Measurements from ENCODE around the gene RAET1G. TPM values are rescaled to one million over a fixed set of nuclear protein-coding genes. Genes with fewer than 3 reads are reported as not detected.

RAET1G gene
- polyA plus RNA-seq, 2 of the 4 experiments (the other 2 are of a cell fraction), result 10.1 to 24.4 TPM

DNA sequence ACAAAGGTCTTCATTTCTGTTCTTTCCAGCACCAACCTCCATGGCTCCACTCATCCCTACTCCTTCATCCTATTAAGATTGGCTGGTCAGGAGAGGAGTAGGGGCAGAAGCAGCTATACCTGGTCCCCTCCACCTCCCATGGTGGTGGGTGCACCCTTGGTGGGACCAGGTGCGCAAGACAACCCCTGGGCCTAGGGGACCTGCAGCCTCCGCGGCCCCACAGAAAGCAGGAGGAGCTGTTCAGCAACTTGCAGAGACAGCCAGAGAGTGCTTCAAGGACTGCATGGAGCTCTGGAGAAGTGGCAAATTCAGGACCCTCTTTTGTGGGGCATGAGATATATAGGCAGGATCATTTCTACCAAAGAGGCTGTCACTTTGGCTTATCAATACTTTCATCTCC lies 28.7 kb upstream of the RAET1G start:
- ATAC-seq, result no peak
- WGBS (ENCODE audit: missing lambda C conversion rate), result 94% methylated on average over 2 of the region's 3 CpGs
- ChIA-PET POLR2A (no interaction called here), CTCF (interaction anchor here (0.6 to 1.3 kb wide), 3 partner anchors 16 to 864 kb away, joined by 3 to 4 read pairs (median 3); no protein-coding TSS in a partner anchor)
- DNase-seq (ENCODE audit: low read depth in 1 of 2, low spot score in 1 of 2), result no peak
- TF ChIP-seq HOXA7 (CRISPR knock-in tag; IDR thresholded peaks at IDR 0.05), result no peak
- TF ChIP-seq HOXB5 (CRISPR knock-in tag; IDR thresholded peaks at IDR 0.05), result no peak
- no peak for TF ChIP-seq BHLHE40 (IDR thresholded peaks at IDR 0.05; ENCODE audit: low read depth, low read length)
- TF ChIP-seq, protein P1, sequence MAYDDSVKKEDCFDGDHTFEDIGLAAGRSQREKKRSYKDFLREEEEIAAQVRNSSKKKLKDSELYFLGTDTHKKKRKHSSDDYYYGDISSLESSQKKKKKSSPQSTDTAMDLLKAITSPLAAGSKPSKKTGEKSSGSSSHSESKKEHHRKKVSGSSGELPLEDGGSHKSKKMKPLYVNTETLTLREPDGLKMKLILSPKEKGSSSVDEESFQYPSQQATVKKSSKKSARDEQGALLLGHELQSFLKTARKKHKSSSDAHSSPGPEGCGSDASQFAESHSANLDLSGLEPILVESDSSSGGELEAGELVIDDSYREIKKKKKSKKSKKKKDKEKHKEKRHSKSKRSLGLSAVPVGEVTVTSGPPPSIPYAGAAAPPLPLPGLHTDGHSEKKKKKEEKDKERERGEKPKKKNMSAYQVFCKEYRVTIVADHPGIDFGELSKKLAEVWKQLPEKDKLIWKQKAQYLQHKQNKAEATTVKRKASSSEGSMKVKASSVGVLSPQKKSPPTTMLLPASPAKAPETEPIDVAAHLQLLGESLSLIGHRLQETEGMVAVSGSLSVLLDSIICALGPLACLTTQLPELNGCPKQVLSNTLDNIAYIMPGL (CRISPR knock-in tag; IDR thresholded peaks at IDR 0.05; ENCODE audit: borderline replicate concordance), result no peak
- Histone ChIP-seq H3K4me1 (0 out of 3 replicates have a peak, but pooled peaks cover 3% of the 10 kb centered on the region), H3K27ac (no peak overlapping the region), H3K4me3 (no peak overlapping the region), H3K4me2 (no peak overlapping the region), H3K9me3 (no peaks in the 10 kb centered on the region)
- no peak for FAIRE-seq

DNA sequence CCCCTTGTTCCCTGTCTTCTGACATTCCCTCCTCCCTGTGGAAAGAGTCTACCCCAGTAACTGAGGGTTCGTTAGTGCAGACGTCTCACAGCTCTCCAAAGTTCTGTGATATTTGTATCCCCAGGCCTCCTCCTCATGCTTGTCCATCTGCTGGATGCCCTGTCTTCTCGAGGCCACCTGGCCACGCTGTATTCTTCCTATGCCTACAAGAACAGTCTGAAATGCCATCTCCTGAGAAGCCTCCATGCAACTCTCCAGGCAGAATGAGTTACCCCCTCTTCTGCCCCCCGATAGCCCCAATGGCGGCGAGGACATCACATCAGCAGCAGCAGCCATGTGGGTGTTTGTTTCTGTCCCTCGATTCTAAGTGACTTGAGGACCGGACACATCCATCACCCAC lies 28.2 kb upstream of the RAET1G start:
- ATAC-seq (no peak), DNase-seq (ENCODE audit: low read depth in 1 of 2, low spot score in 1 of 2) (no peak), FAIRE-seq (no peak)
- 21% methylated on average over 6 of the region's 9 CpGs for WGBS (ENCODE audit: missing lambda C conversion rate)
- TF ChIP-seq RFX5 (IDR thresholded peaks at IDR 0.05) (no peak), CBX8 (IDR thresholded peaks at IDR 0.05) (no peak), RARB (CRISPR knock-in tag; IDR thresholded peaks at IDR 0.05) (no peak), MAZ (IDR thresholded peaks at IDR 0.05; ENCODE audit: borderline replicate concordance, low read depth, low read length) (no peak), ZC3H11A (IDR thresholded peaks at IDR 0.05) (no peak), HOXA7 (CRISPR knock-in tag; IDR thresholded peaks at IDR 0.05) (no peak), PHF8 (IDR thresholded peaks at IDR 0.05; ENCODE audit: borderline replicate concordance, low read depth) (no peak), NR3C1 (IDR thresholded peaks at IDR 0.05) (no peak), HEYL (CRISPR knock-in tag; IDR thresholded peaks at IDR 0.05) (no peak), SREBF2 (IDR thresholded peaks at IDR 0.05) (no peak), HOXB13 (CRISPR knock-in tag; IDR thresholded peaks at IDR 0.05; ENCODE audit: low read depth) (no peak), RAD21 (conservative IDR thresholded peaks at IDR 0.05 in 1 of 2, IDR thresholded peaks at IDR 0.05 in 1 of 2) (no peak)
- TF ChIP-seq, protein P2, sequence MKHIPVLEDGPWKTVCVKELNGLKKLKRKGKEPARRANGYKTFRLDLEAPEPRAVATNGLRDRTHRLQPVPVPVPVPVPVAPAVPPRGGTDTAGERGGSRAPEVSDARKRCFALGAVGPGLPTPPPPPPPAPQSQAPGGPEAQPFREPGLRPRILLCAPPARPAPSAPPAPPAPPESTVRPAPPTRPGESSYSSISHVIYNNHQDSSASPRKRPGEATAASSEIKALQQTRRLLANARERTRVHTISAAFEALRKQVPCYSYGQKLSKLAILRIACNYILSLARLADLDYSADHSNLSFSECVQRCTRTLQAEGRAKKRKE (CRISPR knock-in tag; IDR thresholded peaks at IDR 0.05; ENCODE audit: low read depth), result no peak
- TF ChIP-seq, protein P1 (CRISPR knock-in tag; IDR thresholded peaks at IDR 0.05; ENCODE audit: borderline replicate concordance), result no peak
- TF ChIP-seq, protein P3, sequence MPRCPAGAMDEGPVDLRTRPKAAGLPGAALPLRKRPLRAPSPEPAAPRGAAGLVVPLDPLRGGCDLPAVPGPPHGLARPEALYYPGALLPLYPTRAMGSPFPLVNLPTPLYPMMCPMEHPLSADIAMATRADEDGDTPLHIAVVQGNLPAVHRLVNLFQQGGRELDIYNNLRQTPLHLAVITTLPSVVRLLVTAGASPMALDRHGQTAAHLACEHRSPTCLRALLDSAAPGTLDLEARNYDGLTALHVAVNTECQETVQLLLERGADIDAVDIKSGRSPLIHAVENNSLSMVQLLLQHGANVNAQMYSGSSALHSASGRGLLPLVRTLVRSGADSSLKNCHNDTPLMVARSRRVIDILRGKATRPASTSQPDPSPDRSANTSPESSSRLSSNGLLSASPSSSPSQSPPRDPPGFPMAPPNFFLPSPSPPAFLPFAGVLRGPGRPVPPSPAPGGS (IDR thresholded peaks at IDR 0.05), result no peak
- TF ChIP-seq, protein P4, sequence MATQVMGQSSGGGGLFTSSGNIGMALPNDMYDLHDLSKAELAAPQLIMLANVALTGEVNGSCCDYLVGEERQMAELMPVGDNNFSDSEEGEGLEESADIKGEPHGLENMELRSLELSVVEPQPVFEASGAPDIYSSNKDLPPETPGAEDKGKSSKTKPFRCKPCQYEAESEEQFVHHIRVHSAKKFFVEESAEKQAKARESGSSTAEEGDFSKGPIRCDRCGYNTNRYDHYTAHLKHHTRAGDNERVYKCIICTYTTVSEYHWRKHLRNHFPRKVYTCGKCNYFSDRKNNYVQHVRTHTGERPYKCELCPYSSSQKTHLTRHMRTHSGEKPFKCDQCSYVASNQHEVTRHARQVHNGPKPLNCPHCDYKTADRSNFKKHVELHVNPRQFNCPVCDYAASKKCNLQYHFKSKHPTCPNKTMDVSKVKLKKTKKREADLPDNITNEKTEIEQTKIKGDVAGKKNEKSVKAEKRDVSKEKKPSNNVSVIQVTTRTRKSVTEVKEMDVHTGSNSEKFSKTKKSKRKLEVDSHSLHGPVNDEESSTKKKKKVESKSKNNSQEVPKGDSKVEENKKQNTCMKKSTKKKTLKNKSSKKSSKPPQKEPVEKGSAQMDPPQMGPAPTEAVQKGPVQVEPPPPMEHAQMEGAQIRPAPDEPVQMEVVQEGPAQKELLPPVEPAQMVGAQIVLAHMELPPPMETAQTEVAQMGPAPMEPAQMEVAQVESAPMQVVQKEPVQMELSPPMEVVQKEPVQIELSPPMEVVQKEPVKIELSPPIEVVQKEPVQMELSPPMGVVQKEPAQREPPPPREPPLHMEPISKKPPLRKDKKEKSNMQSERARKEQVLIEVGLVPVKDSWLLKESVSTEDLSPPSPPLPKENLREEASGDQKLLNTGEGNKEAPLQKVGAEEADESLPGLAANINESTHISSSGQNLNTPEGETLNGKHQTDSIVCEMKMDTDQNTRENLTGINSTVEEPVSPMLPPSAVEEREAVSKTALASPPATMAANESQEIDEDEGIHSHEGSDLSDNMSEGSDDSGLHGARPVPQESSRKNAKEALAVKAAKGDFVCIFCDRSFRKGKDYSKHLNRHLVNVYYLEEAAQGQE (IDR thresholded peaks at IDR 0.05), result no peak
- TF ChIP-seq, protein P5, sequence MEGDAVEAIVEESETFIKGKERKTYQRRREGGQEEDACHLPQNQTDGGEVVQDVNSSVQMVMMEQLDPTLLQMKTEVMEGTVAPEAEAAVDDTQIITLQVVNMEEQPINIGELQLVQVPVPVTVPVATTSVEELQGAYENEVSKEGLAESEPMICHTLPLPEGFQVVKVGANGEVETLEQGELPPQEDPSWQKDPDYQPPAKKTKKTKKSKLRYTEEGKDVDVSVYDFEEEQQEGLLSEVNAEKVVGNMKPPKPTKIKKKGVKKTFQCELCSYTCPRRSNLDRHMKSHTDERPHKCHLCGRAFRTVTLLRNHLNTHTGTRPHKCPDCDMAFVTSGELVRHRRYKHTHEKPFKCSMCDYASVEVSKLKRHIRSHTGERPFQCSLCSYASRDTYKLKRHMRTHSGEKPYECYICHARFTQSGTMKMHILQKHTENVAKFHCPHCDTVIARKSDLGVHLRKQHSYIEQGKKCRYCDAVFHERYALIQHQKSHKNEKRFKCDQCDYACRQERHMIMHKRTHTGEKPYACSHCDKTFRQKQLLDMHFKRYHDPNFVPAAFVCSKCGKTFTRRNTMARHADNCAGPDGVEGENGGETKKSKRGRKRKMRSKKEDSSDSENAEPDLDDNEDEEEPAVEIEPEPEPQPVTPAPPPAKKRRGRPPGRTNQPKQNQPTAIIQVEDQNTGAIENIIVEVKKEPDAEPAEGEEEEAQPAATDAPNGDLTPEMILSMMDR (IDR thresholded peaks at IDR 0.05), result no peak
- POLR2A ChIA-PET, result no interaction called here
- H3K27ac ChIP-seq, result no peak overlapping the region
- CTCF ChIA-PET, result interaction anchor here (1.3 kb wide), 1 partner anchor 10 kb away, joined by 4 read pairs; no protein-coding TSS in a partner anchor
- no peak overlapping the region for H3K4me2 ChIP-seq
- 0 out of 3 replicates have a peak, but pooled peaks cover 3% of the 10 kb centered on the region for H3K4me1 ChIP-seq
- H3K4me3 ChIP-seq, result no peak overlapping the region
- H3K9me3 ChIP-seq, result no peaks in the 10 kb centered on the region
